Non-pigmented ciliary epithelial cell (primary cell): ENCODE measurements around the gene ANKS1B.

Source experiments
- DNase-seq: peaks from one replicate; pipeline ENCODE4 v3.0.0-alpha.2; 2010; ENCODE audit warnings: low read depth

The ANKS1B gene

DNA sequence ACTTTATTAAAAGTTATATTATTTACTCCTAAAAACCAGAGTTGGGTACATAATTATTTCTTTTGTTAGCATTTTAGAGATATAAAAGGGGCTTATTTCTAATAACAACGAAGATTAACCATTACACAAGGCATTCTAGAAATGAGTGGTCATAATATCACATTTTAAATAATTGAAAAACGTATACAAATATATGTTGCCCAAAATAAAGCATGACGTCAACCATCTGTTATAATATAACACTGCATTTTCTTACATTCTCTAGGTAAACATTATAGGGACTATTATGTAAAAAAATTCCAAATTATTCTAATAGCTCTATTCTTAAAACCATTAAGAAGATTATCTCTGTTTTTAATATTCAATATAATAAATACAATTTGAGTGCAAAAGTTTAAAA is 792.2 kb downstream of the ANKS1B start:
- no peak for DNase-seq

DNA sequence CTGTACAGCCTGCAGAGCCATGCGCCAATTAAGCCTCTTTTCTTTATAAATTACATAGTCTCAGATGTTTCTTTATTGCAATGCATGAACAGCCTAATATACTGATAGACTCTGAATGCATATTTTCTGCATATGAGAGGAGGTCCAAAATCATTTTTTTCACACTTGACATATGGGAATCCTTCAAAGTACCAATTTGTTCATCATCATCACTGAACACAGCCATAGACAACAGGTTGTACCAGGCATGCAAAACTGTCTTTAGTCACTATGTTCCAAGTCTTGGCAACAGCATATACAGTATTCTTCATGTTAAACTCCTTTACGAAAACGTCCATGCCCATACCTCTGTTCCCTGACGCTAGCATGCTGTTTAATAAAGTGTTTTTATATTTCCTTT is 807.9 kb downstream of the ANKS1B start:
- no peak for DNase-seq

DNA sequence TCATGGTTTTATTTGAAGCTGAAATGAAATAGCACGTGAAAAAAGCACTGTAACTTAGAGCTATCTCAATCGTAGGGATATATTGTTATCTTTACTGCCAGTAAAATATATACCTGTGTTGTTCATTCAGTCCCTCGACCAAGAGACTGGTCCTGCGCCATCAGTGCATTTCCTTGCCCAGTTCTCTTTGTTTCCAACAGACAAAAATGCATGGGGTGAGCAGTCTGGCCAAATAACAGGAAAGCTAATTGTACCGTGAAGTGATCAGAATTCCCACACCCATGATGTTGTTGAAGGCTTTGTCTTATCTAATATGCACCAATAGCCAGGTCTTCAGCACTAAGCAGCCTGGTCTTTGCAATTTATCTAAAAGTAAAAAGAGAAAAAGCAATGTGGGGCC is 814.3 kb downstream of the ANKS1B start:
- no peak for DNase-seq

DNA sequence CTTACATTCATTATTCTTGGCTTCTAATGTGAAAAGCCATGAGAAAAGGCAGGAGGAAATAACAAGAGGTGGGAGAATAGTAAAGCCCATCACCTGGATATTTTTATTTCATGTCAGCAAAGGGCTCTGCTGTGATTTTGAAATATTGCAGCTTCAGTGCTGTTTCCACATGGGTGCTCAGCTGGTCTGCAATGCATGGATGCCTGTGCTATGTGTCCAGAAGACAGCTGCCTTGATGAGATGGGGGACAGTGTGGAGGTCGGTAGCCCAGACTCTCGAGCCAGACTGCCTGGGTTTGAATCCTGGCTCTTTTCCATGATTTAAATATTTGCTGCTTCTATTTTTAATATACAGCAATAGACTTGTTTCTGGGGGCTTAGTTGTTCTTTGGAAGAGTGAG is 814.7 kb downstream of the ANKS1B start:
- no peak for DNase-seq

DNA sequence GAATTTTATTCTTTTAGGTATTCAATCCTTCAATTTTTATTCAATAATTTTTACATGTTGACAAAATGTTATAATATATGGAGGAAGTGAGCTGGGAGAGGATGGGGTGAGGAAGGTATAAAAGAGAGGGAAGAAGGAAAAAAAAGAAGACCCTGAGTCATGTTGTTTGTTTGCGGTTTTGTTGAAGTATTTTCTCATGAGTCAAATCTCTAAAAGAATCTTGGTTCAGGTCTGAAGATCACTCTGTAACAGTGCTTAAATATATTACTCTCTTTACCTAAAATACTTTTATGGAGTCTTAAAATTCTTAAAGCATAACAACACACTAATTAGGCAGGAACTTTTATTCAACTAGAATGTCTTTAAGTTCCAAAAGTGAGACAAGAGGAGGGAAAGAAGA is 826.8 kb downstream of the ANKS1B start:
- DNase-seq = no peak

DNA sequence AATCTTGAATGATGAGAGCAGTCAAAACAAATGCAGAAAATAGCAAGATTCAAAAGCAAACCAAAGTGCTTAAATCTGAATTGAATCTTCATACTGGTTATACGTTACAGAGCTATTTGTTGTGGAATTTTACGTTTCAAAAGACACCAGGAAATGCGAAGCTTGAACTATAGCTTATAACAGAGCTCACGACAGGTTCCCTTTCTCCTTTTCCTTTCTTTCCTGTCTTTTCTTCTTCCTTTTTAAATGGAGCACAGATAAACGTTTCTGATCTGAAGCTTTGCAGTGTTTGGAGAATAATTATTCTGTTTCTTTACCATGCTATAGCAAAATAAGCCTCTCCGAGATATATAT is 829.8 kb downstream of the ANKS1B start:
- no peak for DNase-seq

DNA sequence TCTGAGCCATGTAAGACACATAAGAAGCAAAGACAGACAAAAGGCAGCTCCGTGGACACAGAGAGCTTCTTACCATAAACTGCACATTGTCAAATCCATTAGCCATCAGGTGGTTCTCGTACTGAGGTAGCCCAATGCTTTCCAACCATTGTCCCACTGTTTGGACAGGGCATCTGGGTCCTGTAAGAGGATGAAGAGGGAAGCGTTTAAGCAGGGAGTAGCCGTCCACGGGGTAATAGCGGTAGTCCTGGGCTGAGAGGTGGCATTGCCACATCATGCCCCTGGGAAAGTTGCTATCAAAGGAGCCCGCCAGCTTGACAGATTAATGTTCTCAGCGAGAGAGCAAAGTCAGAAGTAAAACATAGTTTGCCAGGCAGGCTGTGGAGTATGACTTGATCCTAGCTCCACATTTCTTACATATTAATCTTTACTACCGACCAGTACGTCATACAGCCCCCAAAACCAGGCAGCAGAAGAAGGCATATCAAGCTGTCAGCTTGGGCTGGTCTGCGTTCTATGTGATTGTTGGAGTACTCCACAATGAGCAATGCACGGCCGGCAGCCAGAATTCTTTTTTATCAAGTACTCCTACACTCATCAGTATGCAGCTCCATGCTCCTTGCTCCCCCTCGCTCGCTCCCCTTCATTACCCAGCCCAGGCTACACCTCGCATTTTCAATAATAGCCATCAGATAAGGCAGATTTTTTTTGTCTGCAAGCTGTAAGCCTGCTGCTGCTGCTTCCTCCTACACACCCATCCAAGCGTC is 830.3 kb downstream of the ANKS1B start:
- DNase-seq = no peak

DNA sequence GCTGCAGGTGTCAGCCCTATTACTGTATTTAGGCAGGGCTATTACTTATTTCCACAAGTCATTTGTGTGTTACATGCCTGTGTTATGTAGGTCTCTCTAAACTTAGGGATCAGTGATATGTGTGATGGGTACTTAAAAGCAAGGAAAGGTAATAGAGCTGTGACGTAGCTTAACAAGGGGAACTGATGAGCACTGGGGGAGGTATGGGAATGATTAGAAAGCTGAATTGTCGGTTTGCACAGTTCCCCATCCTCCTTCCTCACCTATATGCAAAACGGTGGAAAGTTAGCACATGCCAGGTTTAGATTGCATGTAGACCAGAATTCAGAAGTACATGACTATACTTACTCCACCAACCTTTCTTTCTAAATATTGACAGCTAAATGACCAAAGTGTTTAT is 831.4 kb downstream of the ANKS1B start:
- DNase-seq = no peak

DNA sequence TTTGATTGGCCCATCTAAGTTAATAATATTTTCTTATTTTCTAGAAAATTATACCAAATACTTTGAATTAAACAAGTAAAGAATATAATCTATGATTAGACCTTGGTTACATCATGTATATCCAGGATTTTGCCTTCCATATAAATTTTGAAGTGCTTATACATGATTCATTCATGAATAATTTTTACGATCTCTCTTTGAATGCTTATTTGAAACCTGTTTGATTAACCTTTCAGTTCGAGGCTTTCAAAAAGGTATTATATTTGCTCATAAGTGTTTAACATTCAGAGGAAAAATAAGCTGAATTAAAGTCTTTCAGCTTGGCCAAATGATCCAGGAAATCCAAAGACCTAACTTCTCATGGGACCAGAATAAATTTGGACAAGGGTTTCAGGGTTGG is 832.4 kb downstream of the ANKS1B start:
- no peak for DNase-seq

DNA sequence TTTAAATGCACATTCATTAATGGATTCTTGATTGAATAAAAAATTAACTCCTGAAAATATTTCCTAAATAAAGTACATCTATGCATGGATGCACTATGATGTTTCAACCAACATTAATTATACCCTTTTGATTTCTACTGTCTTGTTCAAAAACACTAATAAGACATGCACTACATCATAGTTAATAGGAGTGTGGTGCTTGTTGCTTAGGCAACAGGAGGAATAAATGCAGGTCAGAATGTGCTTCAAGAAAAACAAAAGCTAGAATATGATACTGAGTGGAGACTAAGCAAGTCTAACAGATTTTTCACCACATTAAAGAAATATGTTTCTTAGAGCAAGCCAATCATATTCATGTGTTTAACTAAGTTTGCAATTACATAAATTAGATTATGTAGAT is 833.0 kb downstream of the ANKS1B start:
- DNase-seq = no peak

DNA sequence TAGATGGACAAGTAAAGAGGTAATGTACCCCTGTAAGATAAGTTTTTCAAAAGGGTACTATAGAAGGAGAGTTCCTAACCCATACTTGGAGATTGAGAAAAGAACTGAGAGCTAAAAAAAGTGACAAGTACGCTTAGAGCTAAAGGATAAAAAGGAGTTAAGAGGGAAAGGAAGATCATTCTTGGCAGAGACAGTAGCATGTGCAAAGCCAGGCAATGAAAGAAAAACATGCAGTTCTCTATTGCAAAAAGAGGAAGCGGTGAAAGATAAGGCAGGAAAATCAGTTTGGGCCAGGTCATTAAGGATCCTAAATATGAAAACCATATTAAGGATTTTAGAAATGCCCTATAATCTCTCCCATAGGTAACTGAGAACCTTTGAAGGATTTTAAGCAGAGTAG is 837.6 kb downstream of the ANKS1B start:
- no peak for DNase-seq

DNA sequence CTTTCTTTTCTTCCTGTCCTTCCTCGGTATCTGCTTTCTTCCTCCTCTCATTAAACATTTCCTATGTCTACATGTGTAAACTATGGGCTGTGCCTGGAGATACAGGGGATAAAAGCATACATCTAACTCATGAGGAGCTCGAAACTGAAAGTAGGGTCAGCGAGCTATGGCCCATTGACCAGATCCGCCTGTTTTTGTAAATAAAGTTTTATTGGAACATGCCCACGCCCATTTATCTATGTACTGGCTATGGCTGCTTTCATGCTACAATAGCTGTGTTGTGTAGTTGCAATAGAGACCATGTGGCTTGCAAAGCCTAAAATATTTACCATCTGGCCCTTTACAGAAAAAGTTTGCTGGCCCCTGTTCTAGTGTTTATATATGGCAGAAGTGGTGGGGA is 838.0 kb downstream of the ANKS1B start:
- no peak for DNase-seq

DNA sequence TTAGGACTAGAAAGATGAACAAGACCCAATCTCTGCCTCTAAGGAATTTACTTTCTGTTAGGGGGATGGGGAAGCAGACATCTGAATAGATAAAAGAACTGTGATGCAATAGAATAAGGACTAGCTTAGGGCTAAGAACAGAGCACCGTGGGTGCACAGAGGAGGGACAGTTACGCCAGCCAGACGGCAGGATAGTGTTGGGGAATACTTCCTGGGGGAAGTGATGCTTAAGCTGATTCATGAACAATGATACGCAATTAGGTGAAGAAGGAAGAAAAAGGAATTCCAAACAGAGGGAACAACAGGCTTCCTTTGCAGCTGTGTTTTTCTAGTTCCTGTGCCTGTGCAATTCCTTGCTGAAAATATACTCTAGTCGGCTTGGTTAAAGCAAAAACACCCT is 838.6 kb downstream of the ANKS1B start:
- no peak for DNase-seq

DNA sequence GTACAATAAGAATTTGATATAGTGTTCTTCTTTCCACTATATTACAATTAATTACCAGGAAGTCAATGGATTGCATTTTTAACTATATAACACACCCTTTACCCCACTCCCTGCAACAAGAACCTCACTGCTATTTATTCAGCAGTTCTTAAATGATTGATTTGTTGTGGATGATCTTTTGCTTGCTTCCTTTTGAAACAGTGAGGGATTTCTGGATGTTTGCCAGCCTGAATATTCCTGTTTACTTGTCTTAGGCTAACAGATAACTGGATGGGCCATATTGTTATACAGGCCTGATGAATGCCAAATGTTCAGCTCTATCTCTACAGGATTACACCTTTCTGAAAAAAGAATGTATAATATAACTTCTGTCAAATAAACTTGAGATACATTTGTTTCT is 842.1 kb downstream of the ANKS1B start:
- no peak for DNase-seq

DNA sequence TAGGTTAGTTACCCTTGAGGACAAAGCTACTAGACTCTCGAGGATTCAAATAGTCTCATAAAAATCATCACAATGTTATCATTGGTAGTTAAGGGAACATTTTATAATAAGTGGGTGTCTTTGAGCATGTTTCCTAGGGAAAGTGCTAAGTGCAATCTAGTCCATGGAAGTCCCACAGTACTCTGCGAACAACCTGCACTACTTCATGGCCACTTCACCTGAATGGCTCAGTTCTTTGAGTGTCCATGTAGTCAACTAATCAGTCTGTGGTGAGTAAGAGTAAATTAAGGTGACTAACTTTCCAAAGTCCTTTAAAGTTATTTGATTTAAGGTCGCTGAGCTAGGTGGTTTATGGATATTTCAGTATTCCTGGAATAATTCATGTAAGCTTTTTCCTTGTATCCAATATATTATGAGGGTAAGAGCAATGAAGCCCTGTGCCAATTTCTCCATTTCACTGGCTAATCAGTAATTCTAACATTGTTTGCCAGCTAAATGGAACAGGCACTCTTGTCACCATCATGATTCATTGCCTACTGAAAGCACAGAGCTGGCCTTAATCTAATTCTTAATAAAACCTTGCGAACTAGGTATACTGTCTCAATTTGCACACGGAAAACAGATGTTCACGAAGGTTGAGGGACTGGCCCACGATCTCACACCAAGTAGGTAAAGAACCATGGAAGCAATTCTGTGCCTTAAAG is 844.6 kb downstream of the ANKS1B start:
- DNase-seq = no peak

DNA sequence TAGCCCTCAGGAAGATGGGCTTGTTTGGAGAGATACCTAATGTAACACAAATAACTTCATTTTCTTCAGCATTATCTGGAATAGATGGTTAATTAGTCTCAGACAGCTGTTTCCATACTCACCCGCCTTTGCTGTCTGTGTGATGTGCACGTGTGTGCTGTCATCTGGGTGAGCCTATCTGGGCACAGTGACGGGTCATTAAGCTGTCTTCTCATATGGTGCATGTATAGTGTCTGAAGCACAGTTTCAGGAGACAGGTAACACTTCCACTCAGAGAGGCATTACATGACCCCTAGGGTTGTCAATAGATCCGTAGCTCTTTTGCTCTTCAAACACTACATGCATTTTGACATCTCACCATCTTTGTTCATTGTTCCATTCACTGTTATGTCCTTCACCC is 846.3 kb downstream of the ANKS1B start:
- DNase-seq = no peak

DNA sequence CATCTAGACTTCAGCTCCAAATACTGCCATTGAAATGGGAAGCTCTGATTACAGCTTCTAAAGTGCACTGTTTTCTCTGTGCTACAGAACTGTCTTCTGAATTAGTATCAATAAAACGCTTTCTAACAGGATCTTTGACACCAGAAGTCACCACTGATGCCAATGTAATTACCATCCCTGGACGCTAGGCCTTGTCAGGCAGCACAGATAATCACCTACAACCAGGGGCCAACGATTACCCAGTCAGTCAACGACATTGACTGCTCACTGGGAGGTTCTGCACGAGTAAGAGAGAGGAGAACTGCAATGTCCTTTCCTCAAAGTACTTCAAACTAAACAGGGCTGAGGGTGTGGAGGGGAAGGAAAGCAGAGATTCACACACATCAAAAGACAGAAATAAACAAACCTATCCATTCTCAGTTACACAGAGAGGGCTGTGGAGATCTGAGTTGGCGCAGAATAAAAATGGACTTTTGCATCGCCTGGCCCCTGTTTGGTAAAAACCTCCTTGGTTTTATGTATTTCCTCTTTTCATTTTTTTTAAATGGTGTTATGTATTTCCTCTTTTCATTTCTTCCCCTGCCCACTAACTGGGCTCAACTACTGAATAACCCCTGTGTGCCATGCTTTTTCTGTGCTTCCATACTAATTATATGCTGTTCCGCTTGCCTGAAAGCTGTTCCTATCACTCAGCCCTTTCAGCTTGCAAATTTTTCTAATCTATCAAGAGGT is 847.4 kb downstream of the ANKS1B start:
- no peak for DNase-seq

DNA sequence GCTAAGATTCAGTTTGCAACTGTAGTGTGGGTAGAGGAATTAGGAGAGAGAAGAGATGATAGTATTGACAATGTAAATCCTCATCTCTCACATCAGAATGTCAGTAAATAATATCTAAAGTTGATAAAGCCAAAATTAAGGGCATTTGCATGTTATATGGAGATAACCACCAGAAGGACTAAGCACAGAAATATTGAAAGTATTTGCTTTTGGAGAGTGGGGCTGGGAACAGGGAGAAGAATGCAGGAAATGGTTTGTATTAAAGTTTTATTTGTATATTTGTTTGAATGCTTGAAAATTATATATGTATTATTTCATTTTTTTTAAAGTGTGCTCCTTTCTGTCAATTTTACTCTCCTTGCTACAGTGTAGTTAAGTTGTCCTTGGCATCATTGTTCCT is 848.2 kb downstream of the ANKS1B start:
- no peak for DNase-seq

DNA sequence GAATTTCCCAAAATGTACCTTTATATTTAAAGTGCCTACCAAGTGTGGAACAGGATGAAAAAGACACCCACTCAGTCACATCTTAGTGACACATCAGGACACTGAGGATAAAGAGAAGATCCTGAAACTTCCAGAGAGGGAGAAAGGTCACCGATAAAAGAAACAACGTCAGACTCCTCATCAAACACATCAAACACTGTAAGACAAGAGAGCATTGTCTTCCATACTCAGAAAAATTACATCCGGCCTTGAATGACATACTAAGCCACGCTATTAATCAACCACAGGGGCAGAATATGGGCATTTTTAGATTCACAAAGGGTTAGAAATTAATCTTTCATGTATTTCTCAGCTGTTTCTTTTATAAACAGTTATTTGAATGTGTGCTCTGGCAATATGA is 849.4 kb downstream of the ANKS1B start:
- DNase-seq = no peak

DNA sequence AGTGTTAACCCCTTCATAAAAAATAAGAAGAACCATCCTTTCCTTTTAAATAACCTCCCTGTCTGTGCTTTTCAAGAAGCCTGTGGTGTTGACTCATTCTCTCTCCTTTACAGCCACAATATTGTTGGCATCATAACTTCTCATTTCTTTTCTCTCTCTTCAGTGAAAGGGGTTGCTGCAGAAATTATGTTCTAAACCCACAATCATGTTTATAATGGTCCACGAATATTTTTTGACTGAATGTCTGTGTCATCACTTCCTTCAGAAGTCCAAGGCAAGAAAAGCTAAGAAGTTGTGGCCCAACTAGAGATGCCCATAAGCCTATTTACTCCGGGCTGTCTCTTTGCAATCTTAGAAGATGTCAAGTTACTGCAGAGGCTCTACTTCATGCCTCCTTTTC is 851.3 kb downstream of the ANKS1B start:
- DNase-seq = no peak

DNA sequence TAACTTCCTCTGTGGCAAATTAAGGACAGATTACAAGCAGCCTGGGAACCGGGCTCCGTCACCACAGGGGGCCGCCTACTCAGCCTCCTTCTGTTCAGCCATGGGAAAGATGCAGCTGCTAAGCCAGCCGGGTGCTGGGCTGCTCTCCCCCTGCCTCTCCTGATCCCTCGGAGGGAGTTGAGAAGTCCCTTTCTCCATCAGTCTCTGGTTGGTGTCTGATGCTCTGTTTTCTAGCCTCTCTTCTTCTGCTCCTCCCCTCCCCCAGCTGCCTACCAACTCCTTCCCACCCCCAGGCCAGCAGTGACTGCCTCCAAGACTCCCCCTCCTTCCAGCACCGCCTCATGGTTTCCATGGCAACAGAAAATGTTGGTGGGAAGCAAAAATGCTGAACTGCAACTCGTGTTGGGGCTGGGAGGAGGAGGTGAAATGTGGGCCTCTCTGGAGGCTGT is 853.0 kb downstream of the ANKS1B start:
- peak; percentile 13 for DNase-seq

DNA sequence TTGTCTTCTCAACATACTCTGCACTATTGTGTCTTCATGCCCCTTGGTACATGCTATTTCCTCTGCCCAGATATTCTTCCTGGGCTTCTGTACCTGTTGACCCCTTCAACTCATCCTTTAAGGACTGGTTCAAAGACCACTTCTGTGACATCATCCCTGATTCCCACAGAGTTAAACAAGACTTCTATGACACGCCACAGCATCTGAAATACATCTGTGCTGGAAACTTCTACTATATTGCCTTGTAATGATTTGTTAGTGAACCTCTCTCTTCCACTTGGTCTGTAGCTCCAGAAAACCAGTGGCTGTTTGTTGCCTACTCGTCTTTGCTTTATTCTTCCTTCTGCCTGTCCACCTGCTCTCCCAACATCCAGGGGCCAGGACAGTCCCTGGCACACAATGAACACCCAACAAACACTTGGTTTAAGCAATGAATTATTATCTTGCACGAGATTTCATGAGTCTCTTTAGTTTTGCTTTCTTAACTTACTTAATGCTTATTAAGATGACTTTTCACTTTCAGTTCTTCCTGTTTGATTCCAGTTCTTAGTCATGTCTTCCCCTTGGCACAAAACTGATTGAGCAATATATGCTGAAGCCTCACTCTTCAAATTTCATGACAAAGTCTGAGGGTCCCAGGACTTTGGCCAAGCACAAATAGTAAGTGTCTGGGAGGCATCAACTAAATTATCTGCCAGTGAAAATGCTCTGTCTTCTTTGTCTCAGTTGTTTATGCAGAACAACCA is 853.8 kb downstream of the ANKS1B start:
- no peak for DNase-seq
